Neural progenitor cell (in vitro differentiated cells): ENCODE data around the gene HERC3. TPM values are rescaled to one million over a fixed set of nuclear protein-coding genes. Genes with fewer than 3 reads are reported as not detected.

Source experiments
- DNase-seq: peaks from one replicate; pipeline ENCODE4 v3.0.0-alpha.2; 2016; ENCODE audit warnings: low spot score
- H2AFZ ChIP-seq: fragments of 200-600 bp; sonication (generic); replicated peaks from 2 replicates; pipeline ENCODE4 v1.6.1; 2016; ENCODE audit warnings: antibody characterized with exemption
- H3F3A ChIP-seq: fragments of 200-600 bp; sonication (generic); 2 replicates; pipeline ENCODE4 v1.6.1; 2016; ENCODE audit warnings: antibody characterized with exemption, low read depth
- H3K27ac ChIP-seq: fragments of 200-600 bp; sonication (generic); 2 replicates; pipeline ENCODE4 v1.5.1; 2016; ENCODE audit warnings: mild to moderate bottlenecking
- H3K27me3 ChIP-seq: fragments of 200-600 bp; sonication (generic); 2 replicates; pipeline ENCODE4 v1.6.1; 2016; ENCODE audit warnings: mild to moderate bottlenecking, moderate library complexity
- H3K36me3 ChIP-seq: fragments of 200-600 bp; sonication (generic); 2 replicates; pipeline ENCODE4 v1.5.1; 2016
- H3K4me1 ChIP-seq: fragments of 200-600 bp; sonication (generic); 2 replicates; pipeline ENCODE4 v1.6.1; 2016; ENCODE audit warnings: mixed run types
- H3K4me2 ChIP-seq: fragments of 200-600 bp; sonication (generic); 2 replicates; pipeline ENCODE4 v1.6.1; 2016
- H3K4me3 ChIP-seq: fragments of 200-600 bp; sonication (generic); 2 replicates; pipeline ENCODE4 v1.5.1; 2016
- H3K79me2 ChIP-seq: fragments of 200-600 bp; sonication (generic); 2 replicates; pipeline ENCODE4 v1.6.1; 2016; ENCODE audit warnings: low read depth
- H3K9ac ChIP-seq: fragments of 200-600 bp; sonication (generic); 2 replicates; pipeline ENCODE4 v1.6.1; 2016
- H3K9me3 ChIP-seq: fragments of 200-600 bp; sonication (generic); 2 replicates; pipeline ENCODE4 v1.5.1; 2016; ENCODE audit warnings: low read depth
- H4K20me1 ChIP-seq: fragments of 200-600 bp; sonication (generic); 2 replicates; pipeline ENCODE4 v1.6.1; 2016; ENCODE audit warnings: low read depth
- H3K27ac Mint-ChIP-seq: 3 replicates; pipeline ENCODE4 v1.8.0; 2021; ENCODE audit warnings: mixed read lengths
- H3K27me3 Mint-ChIP-seq: 2 replicates; pipeline ENCODE4 v1.8.0; 2022; ENCODE audit warnings: low read depth, mild to moderate bottlenecking, inconsistent platforms, moderate library complexity, mixed read lengths; ENCODE audit not compliant: insufficient read depth
- H3K36me3 Mint-ChIP-seq: 3 replicates; pipeline ENCODE4 v1.8.0; 2021; ENCODE audit warnings: mixed read lengths
- H3K4me1 Mint-ChIP-seq: 3 replicates; pipeline ENCODE4 v1.8.0; 2021; ENCODE audit warnings: mixed read lengths
- H3K4me3 Mint-ChIP-seq: 3 replicates; pipeline ENCODE4 v1.8.0; 2021; ENCODE audit warnings: mild to moderate bottlenecking, moderate library complexity, mixed read lengths
- H3K9me3 Mint-ChIP-seq: 3 replicates; pipeline ENCODE4 v1.8.0; 2020; ENCODE audit warnings: mixed read lengths
- EZH2 ChIP-seq: fragments of 200-600 bp; sonication (generic); IDR thresholded peaks from 2 replicates; pipeline ENCODE4 v1.6.1; 2017; ENCODE audit warnings: antibody characterized with exemption, mild to moderate bottlenecking, moderate library complexity
- EZH2phosphoT487 ChIP-seq: fragments of 200-600 bp; sonication (generic); IDR thresholded peaks from 2 replicates; pipeline ENCODE4 v1.6.1; 2017; ENCODE audit warnings: antibody characterized with exemption
- total RNA-seq: library from RNA; depleted of rRNA; stranded (reverse); fragments of >200 nt; gene quantifications from 2 replicates; pipeline ENCODE4 v1.2.3, GENCODE V29; 2015; ENCODE audit warnings: low replicate concordance
- TF ChIP-seq, protein P1 (sequence below): fragments of 200-600 bp; sonication (generic); IDR thresholded peaks from 2 replicates; pipeline ENCODE4 v1.5.1; 2017; ENCODE audit warnings: antibody characterized with exemption, mild to moderate bottlenecking

The HERC3 gene
- total RNA-seq, 1 donor from 2014 or later, result 4.1 TPM

GRCh38 chr4:88725143-88725542 is 132.9 kb downstream of the HERC3 start:
- no peak overlapping the region for H3K4me2 ChIP-seq
- H3K27me3 Mint-ChIP-seq, result peaks cover 2% of the 10 kb centered on the region
- no peak overlapping the region for H3K4me3 ChIP-seq
- H2AFZ ChIP-seq, result no peak overlapping the region
- no peaks in the 10 kb centered on the region for H4K20me1 ChIP-seq
- no peaks in the 10 kb centered on the region for H3F3A ChIP-seq
- peaks cover 6% of the 10 kb centered on the region for H3K9me3 Mint-ChIP-seq
- no peak overlapping the region for H3K9ac ChIP-seq
- H3K27ac ChIP-seq, result no peak overlapping the region
- H3K4me1 Mint-ChIP-seq, result peaks cover 4% of the 10 kb centered on the region
- DNase-seq, result no peak
- H3K27ac Mint-ChIP-seq, result no peak overlapping the region
- no peak for TF ChIP-seq EZH2
- TF ChIP-seq EZH2phosphoT487, result no peak
- TF ChIP-seq, protein P1, sequence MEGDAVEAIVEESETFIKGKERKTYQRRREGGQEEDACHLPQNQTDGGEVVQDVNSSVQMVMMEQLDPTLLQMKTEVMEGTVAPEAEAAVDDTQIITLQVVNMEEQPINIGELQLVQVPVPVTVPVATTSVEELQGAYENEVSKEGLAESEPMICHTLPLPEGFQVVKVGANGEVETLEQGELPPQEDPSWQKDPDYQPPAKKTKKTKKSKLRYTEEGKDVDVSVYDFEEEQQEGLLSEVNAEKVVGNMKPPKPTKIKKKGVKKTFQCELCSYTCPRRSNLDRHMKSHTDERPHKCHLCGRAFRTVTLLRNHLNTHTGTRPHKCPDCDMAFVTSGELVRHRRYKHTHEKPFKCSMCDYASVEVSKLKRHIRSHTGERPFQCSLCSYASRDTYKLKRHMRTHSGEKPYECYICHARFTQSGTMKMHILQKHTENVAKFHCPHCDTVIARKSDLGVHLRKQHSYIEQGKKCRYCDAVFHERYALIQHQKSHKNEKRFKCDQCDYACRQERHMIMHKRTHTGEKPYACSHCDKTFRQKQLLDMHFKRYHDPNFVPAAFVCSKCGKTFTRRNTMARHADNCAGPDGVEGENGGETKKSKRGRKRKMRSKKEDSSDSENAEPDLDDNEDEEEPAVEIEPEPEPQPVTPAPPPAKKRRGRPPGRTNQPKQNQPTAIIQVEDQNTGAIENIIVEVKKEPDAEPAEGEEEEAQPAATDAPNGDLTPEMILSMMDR, result no peak
- H3K79me2 ChIP-seq, result no peaks in the 10 kb centered on the region
- H3K27me3 ChIP-seq, result no peaks in the 10 kb centered on the region
- no peak overlapping the region for H3K4me3 Mint-ChIP-seq
- H3K4me1 ChIP-seq, result peaks cover 8% of the 10 kb centered on the region
- H3K36me3 ChIP-seq, result no peaks in the 10 kb centered on the region
- peaks cover 23% of the 10 kb centered on the region for H3K36me3 Mint-ChIP-seq
- no peaks in the 10 kb centered on the region for H3K9me3 ChIP-seq

DNA sequence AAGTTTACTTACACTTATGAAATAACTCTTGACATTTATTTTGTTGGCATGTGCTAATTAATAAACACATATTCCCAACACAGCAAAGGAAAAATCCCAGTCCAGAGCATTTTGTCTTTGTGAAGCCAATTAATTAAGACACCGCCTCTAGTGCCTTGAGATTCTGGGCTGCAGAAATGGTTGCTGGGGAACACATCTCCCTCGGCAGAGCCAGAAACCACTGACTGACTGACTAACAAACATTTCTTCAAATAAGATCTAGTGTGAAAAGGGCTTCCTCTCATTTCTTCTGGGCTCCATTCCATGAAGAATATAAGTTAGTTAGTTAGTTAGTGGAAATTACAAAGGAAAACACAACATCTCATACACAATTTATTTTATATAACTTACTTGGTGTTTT is 133.7 kb downstream of the HERC3 start:
- Mint-ChIP-seq H3K4me1 (no peaks in the 10 kb centered on the region), H3K4me3 (no peak overlapping the region), H3K27me3 (peaks cover 2% of the 10 kb centered on the region), H3K9me3 (no peaks in the 10 kb centered on the region), H3K36me3 (peaks cover 17% of the 10 kb centered on the region), H3K27ac (no peak overlapping the region)
- no peaks in the 10 kb centered on the region for H4K20me1 ChIP-seq
- no peaks in the 10 kb centered on the region for H3F3A ChIP-seq
- DNase-seq, result no peak
- H3K4me1 ChIP-seq, result peaks cover 8% of the 10 kb centered on the region
- no peak overlapping the region for H3K4me3 ChIP-seq
- TF ChIP-seq, protein P1, result no peak
- TF ChIP-seq EZH2phosphoT487, result no peak
- no peak for TF ChIP-seq EZH2
- H3K9me3 ChIP-seq, result no peaks in the 10 kb centered on the region
- no peak overlapping the region for H3K4me2 ChIP-seq
- no peak overlapping the region for H2AFZ ChIP-seq
- no peaks in the 10 kb centered on the region for H3K79me2 ChIP-seq
- H3K27ac ChIP-seq, result no peak overlapping the region
- no peaks in the 10 kb centered on the region for H3K27me3 ChIP-seq
- H3K36me3 ChIP-seq, result no peaks in the 10 kb centered on the region
- no peak overlapping the region for H3K9ac ChIP-seq

GRCh38 chr4:88728146-88728545 is 135.9 kb downstream of the HERC3 start:
- Histone ChIP-seq H3K27ac (no peak overlapping the region), H3K36me3 (no peaks in the 10 kb centered on the region), H3K4me1 (peaks cover 8% of the 10 kb centered on the region), H3K9ac (no peak overlapping the region), H3K79me2 (no peaks in the 10 kb centered on the region), H3K4me3 (no peak overlapping the region), H2AFZ (no peak overlapping the region), H3K27me3 (no peaks in the 10 kb centered on the region), H3K9me3 (no peaks in the 10 kb centered on the region), H4K20me1 (no peaks in the 10 kb centered on the region), H3K4me2 (no peak overlapping the region), H3F3A (no peaks in the 10 kb centered on the region)
- Mint-ChIP-seq H3K36me3 (peaks cover 16% of the 10 kb centered on the region), H3K4me1 (no peaks in the 10 kb centered on the region), H3K4me3 (no peak overlapping the region), H3K27me3 (peaks cover 2% of the 10 kb centered on the region), H3K9me3 (no peaks in the 10 kb centered on the region), H3K27ac (no peak overlapping the region)
- no peak for DNase-seq
- TF ChIP-seq, protein P1, result no peak
- TF ChIP-seq EZH2phosphoT487, result no peak
- no peak for TF ChIP-seq EZH2
